Stimulated activated CD8-positive, alpha-beta memory T cell treated with anti-CD3 and anti-CD28 coated beads, Interleukin-15, amount 100 ng/mL, for 4 hours (primary cell): Measurements from ENCODE around the gene SYT2.
"Not testable (repeated sequence)": the region's sequence is repeated elsewhere in the genome, so short reads cannot be mapped to it uniquely, and the experiment has no call there.

Source experiments
- DNase-seq, 2 donors: peaks; one replicate each; pipeline ENCODE4 v3.0.0-alpha.2; 2020; ENCODE audit warnings: low read depth in 2 of 2

SYT2 gene

GRCh38 chr1:202572867-202573266 lies 137.4 kb downstream of the SYT2 start:
- DNase-seq: no peak

DNA sequence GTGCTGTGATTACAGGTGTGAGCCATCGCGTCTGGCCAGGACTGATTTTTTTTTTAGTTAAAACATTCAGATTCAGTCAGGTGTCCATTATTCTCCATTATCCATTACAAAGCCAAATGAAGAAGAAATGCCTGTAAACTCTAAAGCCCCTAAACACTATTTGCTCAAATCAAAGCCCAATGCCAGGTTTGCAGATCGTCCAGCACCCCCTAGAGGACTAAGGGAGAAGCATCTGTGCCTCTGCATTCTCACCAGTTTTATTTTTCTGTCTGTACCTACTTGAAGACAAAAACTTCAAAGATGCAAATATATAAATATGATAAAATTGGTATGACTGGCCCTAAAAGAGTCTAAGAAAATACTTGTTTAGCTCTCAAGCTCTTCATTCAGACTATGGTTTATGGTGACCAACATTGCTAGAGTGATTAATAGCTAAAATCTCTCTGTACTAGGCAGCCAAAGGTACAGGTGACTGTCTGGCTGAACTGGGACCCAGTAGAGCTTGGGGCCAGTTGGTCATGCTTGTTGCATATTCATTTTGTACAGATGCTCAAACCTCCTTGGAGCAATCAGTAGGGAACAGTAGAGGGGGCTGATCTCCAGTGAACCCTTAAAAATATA lies 138.4 kb downstream of the SYT2 start:
- no peak for DNase-seq

DNA sequence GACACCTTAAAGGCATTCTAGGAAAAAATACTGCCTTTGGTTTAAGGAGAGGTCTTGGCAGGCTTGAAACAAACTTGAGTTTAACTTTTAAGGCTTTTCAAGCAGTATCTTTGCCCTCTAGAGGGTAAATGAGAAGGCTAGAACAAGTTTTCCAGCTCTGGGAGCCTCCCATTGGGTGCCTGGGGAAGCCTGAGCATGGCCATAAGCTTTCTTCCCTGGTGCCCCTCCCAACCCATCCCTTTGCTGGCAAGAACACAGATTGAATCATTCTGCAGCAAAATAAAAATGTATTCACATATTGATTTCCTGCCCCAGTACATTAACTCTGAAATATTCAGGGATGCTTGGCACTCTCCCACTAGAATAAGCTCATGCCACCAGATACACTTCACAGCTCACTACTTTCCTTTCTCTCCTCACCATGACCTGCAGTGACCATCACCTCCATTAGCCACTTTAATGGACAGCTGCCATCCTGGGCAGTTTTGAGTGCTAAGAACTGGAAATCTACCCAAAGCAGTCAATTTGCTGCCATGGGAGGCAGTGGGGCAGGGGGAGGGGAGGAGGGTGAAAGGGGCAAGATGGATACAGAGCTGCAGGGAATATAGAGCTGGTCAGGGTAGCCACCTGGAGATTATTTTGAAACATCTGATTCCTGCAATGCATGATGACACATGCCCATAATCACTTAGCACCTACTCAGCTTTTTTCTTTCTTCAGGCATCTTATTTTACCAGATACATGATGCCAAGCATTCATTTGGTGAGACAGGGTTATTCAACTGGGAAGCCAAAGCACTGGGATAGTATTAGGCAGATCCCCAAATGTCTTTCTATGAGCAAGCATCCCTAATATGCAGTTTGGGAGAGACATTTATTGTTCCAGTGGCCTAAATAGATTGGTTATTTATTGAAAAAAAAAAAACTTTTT lies 140.6 kb downstream of the SYT2 start:
- no peak for DNase-seq

- no peak for DNase-seq
These were observed 141.4 kb downstream of the SYT2 start for GRCh38 chr1:202568826-202569225.

GRCh38 chr1:202568410-202568809 lies 141.8 kb downstream of the SYT2 start:
- DNase-seq: no peak

- no peak for DNase-seq
These were observed 142.5 kb downstream of the SYT2 start for GRCh38 chr1:202567738-202568137.

- DNase-seq: no peak
These were observed 144.2 kb downstream of the SYT2 start for GRCh38 chr1:202565890-202566602.

DNA sequence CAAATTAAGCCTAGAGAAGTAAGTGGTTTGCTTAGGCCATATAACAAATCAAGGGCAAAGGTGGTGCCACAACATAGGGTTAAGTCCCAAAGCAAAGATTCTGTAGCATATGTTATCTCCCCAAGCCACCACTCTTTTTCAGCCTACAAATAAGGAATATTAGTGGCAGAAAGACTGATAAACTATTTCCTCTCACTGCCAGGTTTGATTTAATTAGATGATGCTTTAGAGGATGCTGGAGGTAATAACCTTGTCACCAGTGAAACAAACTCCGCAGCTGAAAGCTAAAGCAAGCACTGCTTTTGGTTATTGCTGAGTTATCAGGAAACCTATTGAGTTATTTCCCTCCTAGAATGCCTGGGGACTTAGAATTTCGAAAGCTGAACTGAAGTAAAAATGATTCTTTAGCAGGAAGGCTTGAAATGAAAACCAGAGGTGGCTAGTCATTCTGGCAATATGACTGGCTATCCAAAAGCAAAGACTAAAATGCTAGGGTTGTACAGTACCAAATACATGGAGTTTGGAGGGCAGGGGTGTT lies 145.2 kb downstream of the SYT2 start:
- DNase-seq: no peak

- no peak for DNase-seq
These were observed 146.4 kb downstream of the SYT2 start for GRCh38 chr1:202563818-202564217.

GRCh38 chr1:202562444-202563060 lies 147.7 kb downstream of the SYT2 start:
- DNase-seq: no peak

- DNase-seq: no peak
These were observed 148.4 kb downstream of the SYT2 start for GRCh38 chr1:202561726-202562443.

GRCh38 chr1:202561240-202561639 lies 149.0 kb downstream of the SYT2 start:
- no peak for DNase-seq

GRCh38 chr1:202557662-202558061 lies 152.6 kb downstream of the SYT2 start:
- DNase-seq: not testable (repeated sequence)

GRCh38 chr1:202556037-202556436 lies 154.2 kb downstream of the SYT2 start:
- not testable (repeated sequence) for DNase-seq

DNA sequence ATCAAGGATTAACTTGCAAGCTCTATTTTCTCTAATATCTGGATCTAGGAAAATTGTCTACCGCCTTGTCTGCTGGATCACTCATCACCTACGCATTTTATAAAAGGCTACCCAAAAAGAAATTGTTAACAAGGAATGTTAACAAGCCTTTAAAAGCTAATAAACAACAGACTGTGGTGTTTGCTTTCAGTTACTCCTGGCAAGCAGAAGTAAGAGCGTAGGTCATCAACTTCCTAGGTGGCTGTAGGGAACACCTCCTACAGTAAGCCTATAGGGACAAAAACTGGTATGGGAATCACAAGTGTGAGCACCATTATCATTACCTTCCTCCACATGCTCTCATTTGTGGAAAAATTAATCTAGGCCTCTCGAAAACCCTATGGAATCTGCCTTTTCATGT lies 155.6 kb downstream of the SYT2 start:
- not testable (repeated sequence) for DNase-seq

GRCh38 chr1:202553560-202554038 lies 156.7 kb downstream of the SYT2 start:
- DNase-seq: no peak

DNA sequence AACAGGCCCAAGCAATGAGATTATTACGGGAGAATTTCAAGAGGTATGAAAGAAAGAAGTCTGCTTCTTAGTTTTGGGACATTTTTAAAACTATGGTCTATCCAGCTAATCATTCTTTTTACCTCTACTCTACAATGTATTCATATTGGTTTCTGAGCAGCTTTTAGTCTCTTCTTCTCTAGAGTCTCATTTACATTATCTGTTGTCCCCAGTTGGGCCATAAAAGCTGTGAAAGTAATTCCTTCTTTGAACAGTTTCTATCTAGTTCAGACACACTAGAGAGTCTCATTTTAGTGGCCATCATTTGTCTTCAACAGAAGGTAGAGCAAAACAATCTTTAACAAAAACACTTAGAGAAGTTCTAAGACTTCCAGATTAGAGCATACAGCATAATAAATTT lies 157.2 kb downstream of the SYT2 start:
- not testable (repeated sequence) for DNase-seq

DNA sequence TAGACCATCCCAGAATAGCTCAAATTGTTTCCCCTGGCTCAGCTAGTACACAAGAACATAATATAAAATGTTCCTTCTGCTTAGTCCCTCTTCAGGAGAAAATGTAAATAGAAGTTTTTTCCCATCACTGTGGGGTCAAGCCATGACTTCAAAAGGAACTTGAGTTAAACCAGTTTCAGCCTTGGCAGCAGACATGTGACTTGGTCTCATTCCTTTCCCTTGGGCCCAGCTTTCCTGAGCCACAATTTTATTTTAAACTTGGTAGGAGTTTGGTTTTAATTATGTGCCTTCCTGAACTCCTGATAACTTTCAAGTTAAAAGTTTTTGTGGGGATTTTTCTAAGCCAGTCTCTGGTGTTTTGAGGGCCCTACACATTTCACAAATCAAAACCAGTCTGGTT lies 157.6 kb downstream of the SYT2 start:
- not testable (repeated sequence) for DNase-seq

- DNase-seq: no peak
These were observed 158.6 kb downstream of the SYT2 start for GRCh38 chr1:202551683-202552082.

- not testable (repeated sequence) for DNase-seq
These were observed 160.2 kb downstream of the SYT2 start for GRCh38 chr1:202550088-202550487.

- no peak for DNase-seq
These were observed 163.0 kb downstream of the SYT2 start for GRCh38 chr1:202547215-202547614.
